Neural cell (in vitro differentiated cells): Measurements from ENCODE around the gene ATP1A1.

Source experiments
- EP300 ChIP-seq: fragments of 450-650 bp; conservative IDR thresholded peaks from 2 replicates; pipeline ENCODE4 v1.6.1; 2014; ENCODE audit warnings: antibody characterized with exemption, mild to moderate bottlenecking, moderate library complexity; ENCODE audit not compliant: poor library complexity, severe bottlenecking
- EZH2 ChIP-seq: fragments of 200-600, 300-800 bp; shearing (Covaris generic), sonication (generic); IDR thresholded peaks from 2 replicates; pipeline ENCODE4 v1.6.1; 2014; ENCODE audit warnings: antibody characterized with exemption, low read length, borderline replicate concordance, mild to moderate bottlenecking; ENCODE audit not compliant: insufficient read depth, poor library complexity, severe bottlenecking
- MXI1 ChIP-seq: fragments of 450-650 bp; conservative IDR thresholded peaks from 2 replicates; pipeline ENCODE4 v1.6.1; 2014; ENCODE audit warnings: antibody characterized with exemption, mild to moderate bottlenecking; ENCODE audit not compliant: poor library complexity, severe bottlenecking
- POLR2AphosphoS5 ChIP-seq: IDR thresholded peaks from 2 replicates; pipeline ENCODE4 v1.6.1; 2012
- RAD21 ChIP-seq: fragments of 450-650 bp; conservative IDR thresholded peaks from 2 replicates; pipeline ENCODE4 v1.6.1; 2014; ENCODE audit warnings: antibody characterized with exemption, mild to moderate bottlenecking, moderate library complexity
- REST ChIP-seq: IDR thresholded peaks from 2 replicates; pipeline ENCODE4 v1.6.1; 2012; ENCODE audit warnings: borderline replicate concordance
- SMC3 ChIP-seq: fragments of 450-650 bp; conservative IDR thresholded peaks from 2 replicates; pipeline ENCODE4 v1.6.1; 2014; ENCODE audit warnings: antibody characterized with exemption, mild to moderate bottlenecking, moderate library complexity; ENCODE audit not compliant: poor library complexity
- TAF1 ChIP-seq: IDR thresholded peaks from 2 replicates; pipeline ENCODE4 v1.6.1; 2012; ENCODE audit warnings: low read depth
- TF ChIP-seq, protein P1 (sequence below): fragments of 450-650 bp; IDR thresholded peaks from 2 replicates; pipeline ENCODE4 v1.5.1; 2014; ENCODE audit warnings: antibody characterized with exemption, mild to moderate bottlenecking, moderate library complexity; ENCODE audit not compliant: poor library complexity, severe bottlenecking

DNA sequence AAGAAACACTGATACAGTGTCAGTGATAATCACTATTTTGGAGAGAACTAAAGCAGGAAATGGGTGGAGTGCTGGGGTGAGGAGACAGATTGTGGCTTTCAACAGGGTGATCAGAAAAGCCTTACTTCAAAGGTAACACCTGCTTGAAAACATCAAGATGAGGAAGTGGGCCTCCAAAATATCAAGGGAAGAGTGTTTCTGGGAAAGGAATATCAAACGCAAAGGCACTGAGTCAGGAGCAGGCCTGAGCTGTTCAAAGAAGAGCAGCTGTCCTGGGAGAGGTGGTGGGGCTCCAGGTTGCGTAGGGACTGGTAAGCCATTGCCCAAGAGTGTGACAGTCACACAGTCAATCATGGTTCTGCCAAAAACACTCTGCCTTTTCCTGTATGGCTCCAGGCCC, 47.1 kb upstream of the ATP1A1 start:
- TF ChIP-seq EZH2, result no peak
- TF ChIP-seq, protein P1, sequence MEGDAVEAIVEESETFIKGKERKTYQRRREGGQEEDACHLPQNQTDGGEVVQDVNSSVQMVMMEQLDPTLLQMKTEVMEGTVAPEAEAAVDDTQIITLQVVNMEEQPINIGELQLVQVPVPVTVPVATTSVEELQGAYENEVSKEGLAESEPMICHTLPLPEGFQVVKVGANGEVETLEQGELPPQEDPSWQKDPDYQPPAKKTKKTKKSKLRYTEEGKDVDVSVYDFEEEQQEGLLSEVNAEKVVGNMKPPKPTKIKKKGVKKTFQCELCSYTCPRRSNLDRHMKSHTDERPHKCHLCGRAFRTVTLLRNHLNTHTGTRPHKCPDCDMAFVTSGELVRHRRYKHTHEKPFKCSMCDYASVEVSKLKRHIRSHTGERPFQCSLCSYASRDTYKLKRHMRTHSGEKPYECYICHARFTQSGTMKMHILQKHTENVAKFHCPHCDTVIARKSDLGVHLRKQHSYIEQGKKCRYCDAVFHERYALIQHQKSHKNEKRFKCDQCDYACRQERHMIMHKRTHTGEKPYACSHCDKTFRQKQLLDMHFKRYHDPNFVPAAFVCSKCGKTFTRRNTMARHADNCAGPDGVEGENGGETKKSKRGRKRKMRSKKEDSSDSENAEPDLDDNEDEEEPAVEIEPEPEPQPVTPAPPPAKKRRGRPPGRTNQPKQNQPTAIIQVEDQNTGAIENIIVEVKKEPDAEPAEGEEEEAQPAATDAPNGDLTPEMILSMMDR, result no peak
- no peak for TF ChIP-seq RAD21
- TF ChIP-seq TAF1, result no peak
- no peak for TF ChIP-seq POLR2AphosphoS5
- TF ChIP-seq REST, result no peak
- TF ChIP-seq SMC3, result no peak
- no peak for TF ChIP-seq EP300
- no peak for TF ChIP-seq MXI1
